SK-MEL-5 (cell line): ENCODE results near the gene ABLIM2. TPM values are rescaled to one million over a fixed set of nuclear protein-coding genes. Genes with fewer than 3 reads are reported as not detected.

Experiments used
- DNase-seq: peaks from one replicate; pipeline ENCODE4 v3.0.0-alpha.2; 2016; ENCODE audit warnings: low read depth, low spot score
- in situ Hi-C: cut with HindIII; loops from 2 replicates; pipeline ENCODE4 v1.10.0; 2016; ENCODE audit warnings: low sequenced_read_pairs, high pct_unique_total_duplicates, low pct_unique_long_range_greater_than_20kb
- total RNA-seq: library from RNA; depleted of rRNA; stranded (reverse); fragments of >200 nt; shearing (Covaris generic); gene quantifications from 2 replicates; pipeline ENCODE4 v1.2.3, GENCODE V29; 2014

The ABLIM2 gene
- total RNA-seq, 1 experiment from 2014 or later, result 0.29 TPM

GRCh38 chr4:8195841-8196458, 37.3 kb upstream of the ABLIM2 start:
- in situ Hi-C loops, result no loop called here
- DNase-seq, result no peak

GRCh38 chr4:8195431-8195830, 36.8 kb upstream of the ABLIM2 start:
- in situ Hi-C loops, result no loop called here
- DNase-seq, result no peak

- DNase-seq, result no peak
- in situ Hi-C loops, result no loop called here
These were observed 36.0 kb upstream of the ABLIM2 start for GRCh38 chr4:8194306-8195242.

GRCh38 chr4:8192748-8193738, 34.4 kb upstream of the ABLIM2 start:
- DNase-seq, result peak; percentile 52
- in situ Hi-C loops, result no loop called here

- DNase-seq, result peak; percentile 42
- in situ Hi-C loops, result no loop called here
These were observed 32.6 kb upstream of the ABLIM2 start for GRCh38 chr4:8191136-8191747.

- in situ Hi-C loops, result no loop called here
- DNase-seq, result no peak
These were observed 31.2 kb upstream of the ABLIM2 start for GRCh38 chr4:8189551-8190466.

GRCh38 chr4:8188743-8189550, 30.3 kb upstream of the ABLIM2 start:
- in situ Hi-C loops, result no loop called here
- DNase-seq, result no peak

GRCh38 chr4:8188085-8188484, 29.5 kb upstream of the ABLIM2 start:
- DNase-seq, result no peak
- in situ Hi-C loops, result no loop called here

- DNase-seq, result no peak
- in situ Hi-C loops, result no loop called here
These were observed 27.3 kb upstream of the ABLIM2 start for GRCh38 chr4:8185930-8186329.

- DNase-seq, result no peak
- in situ Hi-C loops, result no loop called here
These were observed 26.7 kb upstream of the ABLIM2 start for GRCh38 chr4:8185295-8185694.

- DNase-seq, result no peak
- in situ Hi-C loops, result no loop called here
These were observed 25.4 kb upstream of the ABLIM2 start for GRCh38 chr4:8184061-8184460.

- in situ Hi-C loops, result no loop called here
- DNase-seq, result no peak
These were observed 24.5 kb upstream of the ABLIM2 start for GRCh38 chr4:8182858-8183725.

GRCh38 chr4:8182294-8182693, 23.7 kb upstream of the ABLIM2 start:
- in situ Hi-C loops, result no loop called here
- DNase-seq, result no peak

GRCh38 chr4:8181844-8182243, 23.2 kb upstream of the ABLIM2 start:
- in situ Hi-C loops, result no loop called here
- no peak for DNase-seq

- DNase-seq, result no peak
- in situ Hi-C loops, result no loop called here
These were observed 22.5 kb upstream of the ABLIM2 start for GRCh38 chr4:8181119-8181518.
